Esophagus squamous epithelium (tissue), 5 donors: ENCODE data around the gene ADAMTS8. TPM values are rescaled to one million over a fixed set of nuclear protein-coding genes. Genes with fewer than 3 reads are reported as not detected.

Experiments used
- DNase-seq: peaks from one replicate; lab custom pipeline; 2025; lab: John Stamatoyannopoulos, UW
- H3K27ac ChIP-seq, 4 donors: fragments of 200-600 bp; sonication (generic); one replicate each; pipeline ENCODE4 v1.5.1; 2016 to 2019; ENCODE audit warnings: mild to moderate bottlenecking in 1 of 4
- H3K27me3 ChIP-seq, 4 donors: fragments of 200-600 bp; sonication (generic); 1 replicate in 3 of 4; 2 replicates in 1 of 4; pipeline versions ENCODE4 v1.5.1 to v1.6.0; 2017 to 2021; ENCODE audit warnings: antibody characterized with exemption in 1 of 4
- H3K36me3 ChIP-seq, 3 donors: fragments of 200-600 bp; sonication (generic); one replicate each; pipeline ENCODE4 v1.5.1; 2016 to 2019
- H3K4me1 ChIP-seq, 3 donors: fragments of 200-600 bp; sonication (generic); one replicate each; pipeline ENCODE4 v1.5.1; 2017 to 2019
- H3K4me3 ChIP-seq, 4 donors: fragments of 200-600 bp; sonication (generic); 1 replicate in 3 of 4; 2 replicates in 1 of 4; pipeline ENCODE4 v1.5.1; 2016 to 2019; ENCODE audit warnings: mild to moderate bottlenecking in 2 of 4, moderate library complexity in 1 of 4
- H3K9me3 ChIP-seq, 3 donors: fragments of 200-600 bp; sonication (generic); one replicate each; pipeline ENCODE4 v1.5.1; 2016 to 2019
- CTCF ChIP-seq, 6 experiments: fragments of 450-650 bp in 4 of 6; fragments of 200-600 bp in 2 of 6; sonication (generic) in 2 of 6; IDR thresholded peaks; one replicate each; pipeline ENCODE4 v1.5.1; 2016 to 2019; ENCODE audit warnings: antibody characterized with exemption in 6 of 6, mild to moderate bottlenecking in 4 of 6, moderate library complexity in 4 of 6
- POLR2A ChIP-seq, 4 donors: fragments of 450-650 bp; IDR thresholded peaks; one replicate each; pipeline ENCODE4 v1.6.1; 2017; ENCODE audit warnings: antibody characterized with exemption in 4 of 4, mild to moderate bottlenecking in 4 of 4, moderate library complexity in 3 of 4
- WGBS, 2 donors: methylation state at CpG; one replicate each; pipeline ENCODE4 v1.1.5; 2018; 5-methylcytosine and 5-hydroxymethylcytosine counted together
- intact Hi-C: fragments of 100-400 bp; cut with DNase I; formaldehyde crosslinking; loops from one replicate; pipeline ENCODE4 v1.15.0; 2022
- total RNA-seq, 4 donors: library from RNA; depleted of rRNA; stranded (reverse); fragments of >200 nt; gene quantifications; one replicate each; pipeline ENCODE4 v1.1.0, GENCODE V29; 2016
- donor health status: DM: yes; HTN: yes; CAD: no.

Gene ADAMTS8
- total RNA-seq, 4 donors from 2014 or later, result 0.83 to 8.8 (median 1.8) TPM

GRCh38 chr11:130411223-130411622 lies 17.2 kb downstream of the ADAMTS8 start:
- H3K27ac ChIP-seq, result no peak overlapping the region

DNA sequence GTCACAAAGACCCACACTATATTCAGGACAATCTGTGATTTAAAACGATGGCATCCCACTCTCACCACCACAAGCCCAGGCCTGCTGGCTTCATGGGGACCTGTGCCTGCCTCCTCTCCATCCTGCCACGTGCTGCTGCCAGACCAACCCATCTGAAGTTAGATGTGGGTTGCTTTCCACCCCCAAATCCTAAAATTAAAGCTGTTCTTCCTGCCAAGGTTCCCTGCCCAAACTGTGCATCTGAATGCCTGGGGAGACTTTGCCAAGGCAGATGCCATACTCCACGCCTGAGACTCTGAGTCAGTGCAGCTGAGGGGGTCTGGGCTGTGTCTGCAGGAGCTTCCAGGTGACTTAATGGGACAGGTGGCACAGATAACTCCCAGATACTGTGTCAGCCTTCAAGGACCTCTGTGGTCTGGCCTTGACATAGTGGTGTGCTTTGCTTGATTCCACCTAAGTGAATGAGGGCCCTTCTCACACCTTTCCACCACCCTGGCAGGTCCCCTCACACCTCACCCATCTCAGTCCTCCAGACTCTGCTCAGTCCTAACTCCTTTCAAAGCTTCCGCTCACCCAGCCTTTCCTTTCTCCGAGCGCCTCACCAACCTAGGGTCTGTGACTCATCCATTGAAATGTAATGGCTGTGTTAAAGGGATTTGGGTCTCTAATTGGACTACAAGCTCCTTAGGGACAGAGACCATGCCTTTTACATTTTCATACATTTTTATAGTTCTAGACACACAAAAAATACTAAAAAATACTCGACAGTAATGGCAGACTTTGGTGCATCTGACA lies 18.6 kb downstream of the ADAMTS8 start:
- H3K27me3 ChIP-seq, result peaks cover 0 to 14% (median 0%) of the 10 kb centered on the region in 4 donors
- no peak overlapping the region for H3K4me3 ChIP-seq
- H3K4me1 ChIP-seq, result peaks cover 0 to 32% (median 18%) of the 10 kb centered on the region in 3 donors
- H3K9me3 ChIP-seq, result no peaks in the 10 kb centered on the region
- H3K36me3 ChIP-seq, result no peaks in the 10 kb centered on the region
- WGBS, 2 donors, result 72 to 78% methylated on average over 7 of the region's 7 CpGs
- intact Hi-C loops, result no loop called here
- no peak for DNase-seq
- H3K27ac ChIP-seq, result no peak overlapping the region
- no peak for TF ChIP-seq CTCF (IDR thresholded peaks at IDR 0.05)
- TF ChIP-seq POLR2A (IDR thresholded peaks at IDR 0.05), result no peak

More at GRCh38 chr11:130411223-130411622, 17.2 kb downstream of the ADAMTS8 start:
- intact Hi-C loops, result no loop called here
- H3K4me3 ChIP-seq, result no peak overlapping the region
- peaks cover 0 to 32% (median 18%) of the 10 kb centered on the region in 3 donors for H3K4me1 ChIP-seq
- no peak for DNase-seq
- 69 to 89% methylated on average over 2 to 8 of the region's 11 CpGs for WGBS, 2 donors
- no peaks in the 10 kb centered on the region for H3K36me3 ChIP-seq
- H3K27me3 ChIP-seq, result peaks cover 0 to 23% (median 0%) of the 10 kb centered on the region in 4 donors
- no peak for TF ChIP-seq POLR2A (IDR thresholded peaks at IDR 0.05)
- no peaks in the 10 kb centered on the region for H3K9me3 ChIP-seq

- no peak for DNase-seq
- no peak for TF ChIP-seq CTCF (IDR thresholded peaks at IDR 0.05)
- TF ChIP-seq POLR2A (IDR thresholded peaks at IDR 0.05), result no peak
- H3K4me3 ChIP-seq, result no peak overlapping the region
- intact Hi-C loops, result no loop called here
- H3K27me3 ChIP-seq, result peaks cover 0 to 8% (median 0%) of the 10 kb centered on the region in 4 donors
- H3K27ac ChIP-seq, result peak overlapping the region in 3 of 4 donors; percentile 16 to 38 (median 25)
- H3K9me3 ChIP-seq, result no peaks in the 10 kb centered on the region
- no peaks in the 10 kb centered on the region for H3K36me3 ChIP-seq
- WGBS, 2 donors, result 73 to 89% methylated on average over 6 to 8 of the region's 8 CpGs
- H3K4me1 ChIP-seq, result peaks cover 0 to 26% (median 13%) of the 10 kb centered on the region in 3 donors
Observed at GRCh38 chr11:130408901-130409300, 19.5 kb downstream of the ADAMTS8 start.

GRCh38 chr11:130408401-130408890 lies 20.0 kb downstream of the ADAMTS8 start:
- intact Hi-C loops, result no loop called here
- peaks cover 0 to 8% (median 0%) of the 10 kb centered on the region in 4 donors for H3K27me3 ChIP-seq
- no peak overlapping the region for H3K4me3 ChIP-seq
- TF ChIP-seq POLR2A (IDR thresholded peaks at IDR 0.05), result no peak
- no peaks in the 10 kb centered on the region for H3K9me3 ChIP-seq
- H3K4me1 ChIP-seq, result peaks cover 0 to 26% (median 14%) of the 10 kb centered on the region in 3 donors
- WGBS, 2 donors, result 85 to 100% methylated on average over 9 to 11 of the region's 18 CpGs
- DNase-seq, result no peak
- peak overlapping the region in 3 of 4 donors; percentile 16 to 38 (median 25) for H3K27ac ChIP-seq
- no peaks in the 10 kb centered on the region for H3K36me3 ChIP-seq

DNA sequence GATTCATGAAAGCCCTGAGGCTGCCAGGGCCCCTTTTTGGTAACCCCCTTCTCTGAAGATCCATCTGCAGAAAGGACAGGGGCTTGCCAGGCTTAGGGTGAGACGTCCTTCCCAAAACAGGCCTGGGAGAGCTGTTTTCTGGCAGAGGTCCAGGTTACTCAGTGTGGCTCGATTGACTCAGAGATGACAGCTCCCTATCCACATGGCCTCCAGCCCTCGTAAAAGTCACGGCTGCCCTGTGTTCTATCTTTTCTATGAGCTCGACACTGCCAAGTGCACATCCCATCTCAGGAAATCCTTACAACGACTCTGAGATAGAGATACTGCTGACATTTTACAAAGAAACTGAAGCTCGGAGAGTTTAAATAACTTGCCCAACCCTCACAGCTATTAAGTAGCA lies 20.4 kb downstream of the ADAMTS8 start:
- intact Hi-C loops, result no loop called here
- WGBS, 2 donors, result 19 to 21% methylated on average over 6 to 7 of the region's 7 CpGs
- TF ChIP-seq CTCF (IDR thresholded peaks at IDR 0.05), result no peak
- TF ChIP-seq POLR2A (IDR thresholded peaks at IDR 0.05), result no peak
- no peaks in the 10 kb centered on the region for H3K36me3 ChIP-seq
- H3K4me1 ChIP-seq, result peaks cover 0 to 26% (median 19%) of the 10 kb centered on the region in 3 donors
- H3K27ac ChIP-seq, result peak overlapping the region in 3 of 4 donors; percentile 25 to 38 (median 38)
- no peak for DNase-seq
- no peak overlapping the region for H3K4me3 ChIP-seq
- no peaks in the 10 kb centered on the region for H3K9me3 ChIP-seq
- peaks cover 0 to 8% (median 0%) of the 10 kb centered on the region in 4 donors for H3K27me3 ChIP-seq

DNA sequence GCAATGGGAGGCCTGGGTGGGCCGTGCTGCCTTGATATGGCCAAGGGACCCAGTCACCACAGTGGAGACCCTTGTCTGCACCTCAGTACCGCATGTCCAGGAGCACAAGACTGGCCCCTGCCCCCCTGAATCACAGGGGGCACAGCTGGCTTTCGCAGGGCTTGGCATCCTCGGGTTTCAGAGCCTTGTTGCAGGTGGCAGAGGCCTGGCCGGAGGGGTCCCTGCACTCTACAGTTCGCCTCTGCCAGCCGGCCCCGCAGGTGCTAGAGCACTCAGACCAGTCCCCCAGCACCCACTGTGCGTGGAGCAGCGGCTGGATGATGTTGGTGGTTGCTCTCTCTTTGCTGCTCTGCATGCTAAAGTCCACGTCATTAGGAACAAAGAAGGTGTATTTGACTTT lies 23.0 kb downstream of the ADAMTS8 start:
- Histone ChIP-seq H3K27me3 (no peaks in the 10 kb centered on the region), H3K36me3 (no peaks in the 10 kb centered on the region), H3K4me3 (no peak overlapping the region), H3K4me1 (peaks cover 0 to 40% (median 21%) of the 10 kb centered on the region in 3 donors), H3K9me3 (no peaks in the 10 kb centered on the region), H3K27ac (no peak overlapping the region)
- TF ChIP-seq POLR2A (IDR thresholded peaks at IDR 0.05) (no peak), CTCF (IDR thresholded peaks at IDR 0.05) (no peak)
- no peak for DNase-seq
- WGBS, 2 donors, result 90 to 100% methylated on average over 2 of the region's 11 CpGs
- intact Hi-C loops, result no loop called here
